K562 (cell line): ENCODE measurements around the gene COPS6. TPM values are rescaled to one million over a fixed set of nuclear protein-coding genes. Genes with fewer than 3 reads are reported as not detected.

Experiments
- ATAC-seq: fragments of 200-7000 bp; cut with Tn5 transposase; 3 replicates; pipeline ENCODE4 v1.9.1; 2020; ENCODE audit warnings: moderate library complexity
- BruUV-seq: library from RNA; stranded (reverse); fragments of 400-500 nt; replicated peaks from 2 replicates; lab custom pipeline; 2021; lab: Mats Ljungman, UMichigan
- CTCF ChIA-PET: fragments of 300-600 bp; formaldehyde crosslinking; extraction: SDS; loops from one replicate; lab custom pipeline; 2021; ENCODE audit warnings: low intra/inter-chr PET ratio; lab: Yijun Ruan, JAX
- POLR2A ChIA-PET: fragments of 300-600, 350-650 bp; sonication (Branson Sonifier 250); formaldehyde crosslinking; extraction: SDS; loops from one replicate; lab custom pipeline; 2021; ENCODE audit warnings: antibody characterized with exemption, inconsistent platforms; lab: Yijun Ruan, JAX
- DNase-seq, 4 experiments: peaks; one replicate each; pipeline versions ENCODE4 v3.0.0 to v3.0.0-alpha.2; 2011 to 2018; ENCODE audit warnings: low spot score in 3 of 4, mixed read lengths in 3 of 4; ENCODE audit errors: extremely low read depth in 1 of 4
- FAIRE-seq: peaks from 2 replicates; lab custom pipeline; 2011; peaks lifted over from hg19 to GRCh38; lab: Jason Lieb, UNC
- H2AFZ ChIP-seq: 2 replicates; pipeline ENCODE4 v1.6.0; 2011; ENCODE audit warnings: low read depth, low read length, control low read depth, inconsistent platforms
- H3K27ac ChIP-seq: fragments of 200-600 bp; 3 replicates; pipeline ENCODE4 v1.8.0; 2011; ENCODE audit warnings: low read depth, mild to moderate bottlenecking, control low read depth, inconsistent platforms, low read length, moderate library complexity, mixed read lengths; ENCODE audit errors: extremely low read depth
- H3K27me3 ChIP-seq, 2 experiments: fragments of 300-600 bp in 1 of 2; 2 replicates in 1 of 2; 3 replicates in 1 of 2; pipeline versions ENCODE4 v1.6.0 to v1.8.0; 2011; ENCODE audit warnings: inconsistent platforms in 2 of 2, low read length in 2 of 2, mild to moderate bottlenecking in 1 of 2, mixed read lengths in 1 of 2, moderate library complexity in 1 of 2; ENCODE audit not compliant: control insufficient read depth in 2 of 2, insufficient read depth in 2 of 2
- H3K36me3 ChIP-seq: fragments of 300-600 bp; 3 replicates; pipeline ENCODE4 v1.8.0; 2011; ENCODE audit warnings: mild to moderate bottlenecking, low read length, inconsistent platforms; ENCODE audit not compliant: control insufficient read depth, insufficient read depth
- H3K4me1 ChIP-seq, 2 experiments: fragments of 200-600 bp in 1 of 2; replicated peaks in 1 of 2; 2 replicates in 1 of 2; 3 replicates in 1 of 2; pipeline versions ENCODE4 v1.5.1 to v1.8.0; 2011; ENCODE audit warnings: inconsistent platforms in 2 of 2, low read length in 2 of 2, mild to moderate bottlenecking in 1 of 2, mixed read lengths in 1 of 2, moderate library complexity in 1 of 2; ENCODE audit not compliant: control insufficient read depth in 2 of 2, insufficient read depth in 2 of 2
- H3K4me2 ChIP-seq: 2 replicates; pipeline ENCODE4 v1.6.1; 2011; ENCODE audit warnings: low read length, control low read depth, inconsistent platforms, mixed read lengths; ENCODE audit not compliant: insufficient read depth
- H3K4me3 ChIP-seq: fragments of 200-600 bp; sonication (generic), shearing (Covaris generic); 2 replicates; pipeline ENCODE4 v1.5.1; 2016; ENCODE audit warnings: control low read depth, inconsistent platforms
- H3K79me2 ChIP-seq: fragments of 200-600 bp; 3 replicates; pipeline ENCODE4 v1.8.0; 2011; ENCODE audit warnings: low read length, inconsistent platforms; ENCODE audit not compliant: control insufficient read depth, insufficient read depth
- H3K9ac ChIP-seq, 2 experiments: 2 replicates each; pipeline versions ENCODE4 v1.6.0 to v1.6.1; 2011; ENCODE audit warnings: low read depth in 2 of 2, low read length in 2 of 2, control low read depth in 1 of 2, inconsistent platforms in 1 of 2, mild to moderate bottlenecking in 1 of 2, mixed read lengths in 1 of 2; ENCODE audit not compliant: insufficient read depth in 1 of 2
- H3K9me1 ChIP-seq: one replicate; pipeline ENCODE4 v1.6.0; 2011; ENCODE audit warnings: inconsistent platforms, mild to moderate bottlenecking, low read length, moderate library complexity; ENCODE audit not compliant: control insufficient read depth, insufficient read depth
- H3K9me3 ChIP-seq: replicated peaks from 2 replicates; pipeline ENCODE4 v1.5.1; 2011; ENCODE audit warnings: low read depth, low read length, inconsistent platforms; ENCODE audit not compliant: control insufficient read depth, insufficient read depth
- H4K20me1 ChIP-seq: replicated peaks from 2 replicates; pipeline ENCODE4 v1.6.1; 2011; ENCODE audit warnings: low read length, inconsistent platforms, mixed read lengths; ENCODE audit not compliant: control insufficient read depth, insufficient read depth
- EP400 ChIP-seq: fragments of 450-650 bp; IDR thresholded peaks from 2 replicates; pipeline ENCODE4 v1.6.1; 2017; ENCODE audit warnings: antibody characterized with exemption, mild to moderate bottlenecking, moderate library complexity
- FOS ChIP-seq: IDR thresholded peaks from 3 replicates; pipeline ENCODE4 v1.6.1; 2011; ENCODE audit not compliant: insufficient read length; ENCODE audit errors: extremely low read depth
- NFIC ChIP-seq: fragments of 450-650 bp; IDR thresholded peaks from 2 replicates; pipeline ENCODE4 v1.6.1; 2017; ENCODE audit warnings: mild to moderate bottlenecking, inconsistent platforms
- PRPF4 ChIP-seq: fragments of 200-400 bp; formaldehyde crosslinking; IDR thresholded peaks from one replicate; pipeline ENCODE4 v1.6.1; 2017; ENCODE audit warnings: low read length, low read depth, mild to moderate bottlenecking; ENCODE audit not compliant: insufficient read depth, poor library complexity, severe bottlenecking
- SMC3 ChIP-seq: conservative IDR thresholded peaks from 2 replicates; pipeline ENCODE4 v1.6.1; 2011; ENCODE audit warnings: low read depth, low read length, improper control_type of control experiment; ENCODE audit not compliant: insufficient read depth
- SPI1 ChIP-seq: IDR thresholded peaks from 2 replicates; pipeline ENCODE4 v1.6.1; 2011; ENCODE audit warnings: low read depth, low read length, control low read depth, borderline replicate concordance
- TEAD4 ChIP-seq, 2 experiments: sonication (generic) in 1 of 2; formaldehyde crosslinking in 1 of 2; IDR thresholded peaks; 2 replicates each; pipeline versions ENCODE4 v1.6.1 to v1.8.0; 2012 to 2022; ENCODE audit warnings: borderline replicate concordance in 1 of 2, inconsistent platforms in 1 of 2, low read length in 1 of 2, mild to moderate bottlenecking in 1 of 2, missing genetic modification reagents in 1 of 2
- ZBTB5 ChIP-seq: fragments of 450-650 bp; IDR thresholded peaks from 2 replicates; pipeline ENCODE4 v1.6.1; 2017; ENCODE audit warnings: antibody characterized with exemption
- ZBTB7A ChIP-seq: IDR thresholded peaks from 2 replicates; pipeline ENCODE4 v1.6.1; 2011; ENCODE audit warnings: low read depth, mild to moderate bottlenecking, low read length, moderate library complexity, borderline replicate concordance; ENCODE audit not compliant: control insufficient read depth
- ZNF408 ChIP-seq: fragments of 250-450 bp; sonication (Bioruptor Pico); IDR thresholded peaks from 2 replicates; pipeline ENCODE4 v1.4.0; 2020; ENCODE audit warnings: low read depth, mild to moderate bottlenecking, moderate library complexity
- ZNF592 ChIP-seq: fragments of 450-650 bp; IDR thresholded peaks from 2 replicates; pipeline ENCODE4 v1.6.1; 2017; ENCODE audit warnings: antibody characterized with exemption, mild to moderate bottlenecking
- WGBS: fragments of 100-300 bp; shearing (Covaris generic); methylation state at CpG from one replicate; pipeline ENCODE4 v1.1.6; 2016; ENCODE audit warnings: low coverage, mixed read lengths; ENCODE audit not compliant: insufficient coverage; ENCODE audit errors: missing lambda C conversion rate; 5-methylcytosine and 5-hydroxymethylcytosine counted together
- in situ Hi-C: fragments of 300-500 bp; cut with MboI; formaldehyde crosslinking; loops from 4 replicates; pipeline ENCODE4 v1.15.0; 2018; ENCODE audit warnings: inconsistent platforms, mixed read lengths
- intact Hi-C: fragments of 100-400 bp; cut with micrococcal nuclease; formaldehyde crosslinking; loops from 2 replicates; pipeline ENCODE4 v1.14.2; 2022
- polyA plus RNA-seq, 8 experiments: library from polyadenylated mRNA; depleted of rRNA in 4 of 8; stranded (reverse) in 5 of 8; unstranded in 3 of 8; fragments of >200 nt; fragmentation: Nextera tagmentation in 2 of 8; fragmentation: Illumina TruSeq in 1 of 8; extraction: Ambion mirVana in 2 of 8; extraction: Trizol in 1 of 8; gene quantifications; 2 replicates each; pipeline versions ENCODE4 v1.2.1 to v1.2.3, GENCODE V29; 2011 to 2014; ENCODE audit warnings: inconsistent platforms in 1 of 8, missing spikeins in 1 of 8
- total RNA-seq, 7 experiments: library from RNA; depleted of rRNA in 6 of 7; stranded (reverse); fragments of >200 nt in 6 of 7; fragmentation: Illumina TruSeq in 2 of 7; extraction: Trizol in 2 of 7; gene quantifications; 2 replicates each; pipeline versions ENCODE4 v1.2.1 to v1.2.3, GENCODE V29; 2011 to 2021; ENCODE audit warnings: low replicate concordance in 1 of 7
- TF ChIP-seq, protein P1 (sequence below): fragments of 250-450 bp; sonication (Bioruptor Pico); IDR thresholded peaks from 2 replicates; pipeline ENCODE4 v1.8.0; 2021; ENCODE audit warnings: borderline replicate concordance, mild to moderate bottlenecking, moderate library complexity; ENCODE audit not compliant: poor library complexity, severe bottlenecking

COPS6 gene
- total and polyA plus RNA-seq, 9 of the 15 experiments (the other 6 are each of a cell fraction or from before 2014, with no cell fraction given): 63.0 to 331 (median 168) TPM

DNA sequence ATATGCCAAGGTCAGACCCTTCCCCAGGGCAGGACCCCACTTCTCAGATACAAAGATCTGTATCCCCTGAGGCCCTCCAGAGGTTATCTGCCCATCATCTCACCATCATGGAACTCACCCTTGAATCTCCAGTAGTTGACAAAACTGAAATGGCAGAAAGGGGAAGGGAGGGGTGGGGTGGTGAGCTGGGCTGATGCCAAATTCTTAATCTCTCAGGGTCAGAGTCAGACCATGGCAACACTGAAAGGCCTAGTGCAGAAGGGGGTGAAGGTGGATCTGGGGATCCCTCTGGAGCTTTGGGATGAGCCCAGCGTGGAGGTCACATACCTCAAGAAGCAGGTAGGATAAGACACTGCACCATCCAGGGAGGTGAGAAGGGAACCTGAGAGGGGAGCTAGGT, 33.8 kb downstream of the COPS6 start:
- POLR2A ChIA-PET: interaction anchor here (0.6 to 5.7 kb wide), 5 partner anchors 19 to 618 kb away, joined by 3 to 45 read pairs (median 3); partner anchors contain the start of genes AP4M1, MCM7 and ZNF3
- in situ Hi-C loops (no loop called here), intact Hi-C loops (no loop called here)
- TF ChIP-seq TEAD4 (IDR thresholded peaks at IDR 0.05; ENCODE audit: low read length): peak; percentile 34; the same call in 1 of the 2 replicates
- TF ChIP-seq TEAD4 (CRISPR knock-in tag; IDR thresholded peaks at IDR 0.05; ENCODE audit: borderline replicate concordance): no peak
- TF ChIP-seq ZBTB5: no peak
- TF ChIP-seq PRPF4: no peak
- TF ChIP-seq ZNF408 (CRISPR knock-in tag): no peak
- peak; percentile 92 for TF ChIP-seq NFIC
- peak; percentile 37; the same call in 1 of the 2 replicates for TF ChIP-seq ZBTB7A
- TF ChIP-seq, protein P1, sequence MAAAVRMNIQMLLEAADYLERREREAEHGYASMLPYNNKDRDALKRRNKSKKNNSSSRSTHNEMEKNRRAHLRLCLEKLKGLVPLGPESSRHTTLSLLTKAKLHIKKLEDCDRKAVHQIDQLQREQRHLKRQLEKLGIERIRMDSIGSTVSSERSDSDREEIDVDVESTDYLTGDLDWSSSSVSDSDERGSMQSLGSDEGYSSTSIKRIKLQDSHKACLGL (CRISPR knock-in tag): no peak
- 0 out of 2 replicates have a peak, but pooled peaks have one; percentile 23 for TF ChIP-seq ZNF592
- peak; percentile 73 for TF ChIP-seq SPI1
- no peak for TF ChIP-seq FOS
- TF ChIP-seq EP400: no peak
- no peak for TF ChIP-seq SMC3

More for the DNA sequence above, 33.8 kb downstream of the COPS6 start:
- peaks cover 35 to 69% of the 10 kb centered on the region in 2 experiments for H3K4me1 ChIP-seq
- FAIRE-seq: no peak
- CTCF ChIA-PET: no interaction called here
- no peaks in the 10 kb centered on the region for H3K9me3 ChIP-seq
- peak in 3 of 4 experiments; percentile 21 to 71 (median 61) for DNase-seq
- H3K27ac ChIP-seq: peak overlapping the region; percentile 65
- 0 out of 2 replicates have a peak, but pooled peaks cover 4% of the 10 kb centered on the region for H4K20me1 ChIP-seq
- no peaks in the 10 kb centered on the region for H3K9me1 ChIP-seq
- H3K9ac ChIP-seq: peak overlapping the region in 1 of 2 experiments; percentile 85; a peak in 2 of 4 replicates
- H2AFZ ChIP-seq: peak overlapping the region; percentile 71
- 64% methylated on average over 1 of the region's 1 CpG for WGBS
- peak overlapping the region; percentile 36 for H3K4me2 ChIP-seq
- no peak for ATAC-seq
- no peaks in the 10 kb centered on the region for H3K27me3 ChIP-seq
- no TSS peak for BruUV-seq
- H3K4me3 ChIP-seq: no peak overlapping the region
- H3K79me2 ChIP-seq: peaks cover 36% of the 10 kb centered on the region
- no peaks in the 10 kb centered on the region; the same call in 2 of the 3 replicates for H3K36me3 ChIP-seq
